HepG2 (cell line): ENCODE data around the gene FRMD8. TPM values are rescaled to one million over a fixed set of nuclear protein-coding genes. Genes with fewer than 3 reads are reported as not detected.

Experiments used
- AGO2 ChIP-seq: fragments of 200-400 bp; formaldehyde crosslinking; optimal IDR thresholded peaks from 2 replicates; pipeline ENCODE3; 2017; ENCODE audit warnings: mild to moderate bottlenecking, low read depth, low read length, moderate library complexity
- CBFB ChIP-seq: sonication (generic); formaldehyde crosslinking; IDR thresholded peaks from 2 replicates; pipeline ENCODE4 v1.4.0; 2020; ENCODE audit warnings: missing genetic modification reagents
- CHCHD3 ChIP-seq: sonication (generic); formaldehyde crosslinking; IDR thresholded peaks from 2 replicates; pipeline ENCODE4 v1.8.0; 2022; ENCODE audit warnings: mild to moderate bottlenecking, missing genetic modification reagents, moderate library complexity
- HDAC6 ChIP-seq: fragments of 200-600 bp; sonication (generic); IDR thresholded peaks from 2 replicates; pipeline ENCODE4 v1.7.0; 2017; ENCODE audit warnings: mild to moderate bottlenecking, antibody characterized with exemption, low read length, low read depth
- MATR3 ChIP-seq: sonication (generic); formaldehyde crosslinking; IDR thresholded peaks from 2 replicates; pipeline ENCODE4 v1.4.0; 2020; ENCODE audit warnings: missing genetic modification reagents
- MLLT10 ChIP-seq: sonication (generic); formaldehyde crosslinking; IDR thresholded peaks from 2 replicates; pipeline ENCODE4 v1.4.0; 2020; ENCODE audit warnings: missing genetic modification reagents
- MNT ChIP-seq: fragments of 450-650 bp; IDR thresholded peaks from 2 replicates; pipeline ENCODE4 v1.6.1; 2016
- ONECUT2 ChIP-seq: sonication (generic); formaldehyde crosslinking; IDR thresholded peaks from 2 replicates; pipeline ENCODE4 v1.4.0; 2020; ENCODE audit warnings: missing genetic modification reagents
- PAX8 ChIP-seq: sonication (generic); formaldehyde crosslinking; IDR thresholded peaks from 2 replicates; pipeline ENCODE4 v1.8.0; 2022; ENCODE audit warnings: mild to moderate bottlenecking, missing genetic modification reagents, borderline replicate concordance
- PTBP1 ChIP-seq: fragments of 200-400 bp; formaldehyde crosslinking; IDR thresholded peaks from 2 replicates; pipeline ENCODE4 v1.6.1; 2018; ENCODE audit warnings: low read length, low read depth; ENCODE audit not compliant: poor library complexity, severe bottlenecking
- RBFOX2 ChIP-seq: fragments of 200-400 bp; formaldehyde crosslinking; IDR thresholded peaks from 2 replicates; pipeline ENCODE4 v1.6.1; 2017; ENCODE audit warnings: low read depth, mild to moderate bottlenecking, low read length
- SALL2 ChIP-seq: sonication (generic); formaldehyde crosslinking; IDR thresholded peaks from 2 replicates; pipeline ENCODE4 v1.8.1; 2023; ENCODE audit warnings: mild to moderate bottlenecking, missing genetic modification reagents, inconsistent platforms
- SAP130 ChIP-seq: IDR thresholded peaks from 2 replicates; pipeline ENCODE4 v1.6.1; 2016; ENCODE audit warnings: low read depth
- SOX5 ChIP-seq: IDR thresholded peaks from 2 replicates; pipeline ENCODE4 v1.6.1; 2016; ENCODE audit warnings: borderline replicate concordance
- ZBTB1 ChIP-seq: sonication (generic); formaldehyde crosslinking; IDR thresholded peaks from 2 replicates; pipeline ENCODE4 v1.4.0; 2020; ENCODE audit warnings: missing genetic modification reagents, borderline replicate concordance
- ZNF180 ChIP-seq: sonication (generic); formaldehyde crosslinking; IDR thresholded peaks from 2 replicates; pipeline ENCODE4 v1.4.0; 2020; ENCODE audit warnings: low read depth, missing genetic modification reagents, borderline replicate concordance
- ZNF264 ChIP-seq: sonication (generic); formaldehyde crosslinking; IDR thresholded peaks from 2 replicates; pipeline ENCODE4 v1.4.0; 2020; ENCODE audit warnings: missing genetic modification reagents
- ZNF547 ChIP-seq: sonication (generic); formaldehyde crosslinking; IDR thresholded peaks from 2 replicates; pipeline ENCODE4 v1.5.1; 2020; ENCODE audit warnings: mild to moderate bottlenecking, missing genetic modification reagents
- ZNF550 ChIP-seq: sonication (generic); formaldehyde crosslinking; IDR thresholded peaks from 2 replicates; pipeline ENCODE4 v1.4.0; 2020; ENCODE audit warnings: mild to moderate bottlenecking, missing genetic modification reagents, borderline replicate concordance
- ZNF652 ChIP-seq: IDR thresholded peaks from 2 replicates; pipeline ENCODE4 v1.6.1; 2016; ENCODE audit warnings: low read depth, borderline replicate concordance
- ZNF775 ChIP-seq: sonication (generic); formaldehyde crosslinking; IDR thresholded peaks from 2 replicates; pipeline ENCODE4 v1.4.0; 2020; ENCODE audit warnings: missing genetic modification reagents, mild to moderate bottlenecking, moderate library complexity, borderline replicate concordance
- polyA plus RNA-seq, 8 experiments: library from polyadenylated mRNA; depleted of rRNA in 3 of 8; stranded (reverse) in 7 of 8; unstranded in 1 of 8; fragments of >200 nt; fragmentation: Illumina TruSeq in 4 of 8; extraction: Trizol in 4 of 8; gene quantifications; 2 replicates each; pipeline versions ENCODE4 v1.2.1 to v1.2.3, GENCODE V29; 2011 to 2016; ENCODE audit warnings: low read depth in 4 of 8, missing spikeins in 1 of 8, mixed read lengths in 1 of 8; ENCODE audit not compliant: insufficient read depth in 1 of 8
- total RNA-seq, 5 experiments: library from RNA; depleted of rRNA; stranded (reverse); fragments of >200 nt; fragmentation: Illumina TruSeq; extraction: Trizol; gene quantifications; 2 replicates each; pipeline ENCODE4 v1.2.3, GENCODE V29; 2016; ENCODE audit warnings: low read depth in 1 of 5
- TF ChIP-seq, protein P1 (sequence below): sonication (generic); formaldehyde crosslinking; IDR thresholded peaks from 2 replicates; pipeline ENCODE4 v1.4.0; 2020; ENCODE audit warnings: missing genetic modification reagents

The FRMD8 gene
- total and polyA plus RNA-seq, 2 of the 13 experiments (the other 11 are each of a cell fraction or from before 2014, with no cell fraction given): 5.8 to 20.6 TPM

- TF ChIP-seq, protein P1, sequence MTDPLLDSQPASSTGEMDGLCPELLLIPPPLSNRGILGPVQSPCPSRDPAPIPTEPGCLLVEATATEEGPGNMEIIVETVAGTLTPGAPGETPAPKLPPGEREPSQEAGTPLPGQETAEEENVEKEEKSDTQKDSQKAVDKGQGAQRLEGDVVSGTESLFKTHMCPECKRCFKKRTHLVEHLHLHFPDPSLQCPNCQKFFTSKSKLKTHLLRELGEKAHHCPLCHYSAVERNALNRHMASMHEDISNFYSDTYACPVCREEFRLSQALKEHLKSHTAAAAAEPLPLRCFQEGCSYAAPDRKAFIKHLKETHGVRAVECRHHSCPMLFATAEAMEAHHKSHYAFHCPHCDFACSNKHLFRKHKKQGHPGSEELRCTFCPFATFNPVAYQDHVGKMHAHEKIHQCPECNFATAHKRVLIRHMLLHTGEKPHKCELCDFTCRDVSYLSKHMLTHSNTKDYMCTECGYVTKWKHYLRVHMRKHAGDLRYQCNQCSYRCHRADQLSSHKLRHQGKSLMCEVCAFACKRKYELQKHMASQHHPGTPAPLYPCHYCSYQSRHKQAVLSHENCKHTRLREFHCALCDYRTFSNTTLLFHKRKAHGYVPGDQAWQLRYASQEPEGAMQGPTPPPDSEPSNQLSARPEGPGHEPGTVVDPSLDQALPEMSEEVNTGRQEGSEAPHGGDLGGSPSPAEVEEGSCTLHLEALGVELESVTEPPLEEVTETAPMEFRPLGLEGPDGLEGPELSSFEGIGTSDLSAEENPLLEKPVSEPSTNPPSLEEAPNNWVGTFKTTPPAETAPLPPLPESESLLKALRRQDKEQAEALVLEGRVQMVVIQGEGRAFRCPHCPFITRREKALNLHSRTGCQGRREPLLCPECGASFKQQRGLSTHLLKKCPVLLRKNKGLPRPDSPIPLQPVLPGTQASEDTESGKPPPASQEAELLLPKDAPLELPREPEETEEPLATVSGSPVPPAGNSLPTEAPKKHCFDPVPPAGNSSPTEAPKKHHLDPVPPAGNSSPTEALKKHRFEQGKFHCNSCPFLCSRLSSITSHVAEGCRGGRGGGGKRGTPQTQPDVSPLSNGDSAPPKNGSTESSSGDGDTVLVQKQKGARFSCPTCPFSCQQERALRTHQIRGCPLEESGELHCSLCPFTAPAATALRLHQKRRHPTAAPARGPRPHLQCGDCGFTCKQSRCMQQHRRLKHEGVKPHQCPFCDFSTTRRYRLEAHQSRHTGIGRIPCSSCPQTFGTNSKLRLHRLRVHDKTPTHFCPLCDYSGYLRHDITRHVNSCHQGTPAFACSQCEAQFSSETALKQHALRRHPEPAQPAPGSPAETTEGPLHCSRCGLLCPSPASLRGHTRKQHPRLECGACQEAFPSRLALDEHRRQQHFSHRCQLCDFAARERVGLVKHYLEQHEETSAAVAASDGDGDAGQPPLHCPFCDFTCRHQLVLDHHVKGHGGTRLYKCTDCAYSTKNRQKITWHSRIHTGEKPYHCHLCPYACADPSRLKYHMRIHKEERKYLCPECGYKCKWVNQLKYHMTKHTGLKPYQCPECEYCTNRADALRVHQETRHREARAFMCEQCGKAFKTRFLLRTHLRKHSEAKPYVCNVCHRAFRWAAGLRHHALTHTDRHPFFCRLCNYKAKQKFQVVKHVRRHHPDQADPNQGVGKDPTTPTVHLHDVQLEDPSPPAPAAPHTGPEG (CRISPR knock-in tag): peak; percentile 84
- TF ChIP-seq MATR3 (CRISPR knock-in tag): no peak
- no peak for TF ChIP-seq ZBTB1 (CRISPR knock-in tag)
- TF ChIP-seq ZNF550 (CRISPR knock-in tag): no peak
- TF ChIP-seq AGO2: peak; percentile 100
- TF ChIP-seq ZNF180: peak; percentile 81; the same call in 1 of the 2 replicates
- TF ChIP-seq CHCHD3 (CRISPR knock-in tag): peak; percentile 80; the same call in 1 of the 2 replicates
- TF ChIP-seq MLLT10 (CRISPR knock-in tag): peak; percentile 83
- TF ChIP-seq PTBP1: peak; percentile 70
- TF ChIP-seq ZNF775 (CRISPR knock-in tag): no peak
- peak; percentile 90 for TF ChIP-seq ZNF264
- TF ChIP-seq SOX5 (CRISPR knock-in tag): peak; percentile 22; the same call in 1 of the 2 replicates
- 0 out of 2 replicates have a peak, but pooled peaks have one; percentile 22 for TF ChIP-seq ZNF652
- peak; percentile 99 for TF ChIP-seq RBFOX2
- 0 out of 2 replicates have a peak, but pooled peaks have one; percentile 8 for TF ChIP-seq MNT
- TF ChIP-seq HDAC6: peak; percentile 95
- peak; percentile 50 for TF ChIP-seq ONECUT2 (CRISPR knock-in tag)
- no peak; the same call in 1 of the 2 replicates for TF ChIP-seq ZNF547 (CRISPR knock-in tag)
- TF ChIP-seq SALL2 (CRISPR knock-in tag): peak; percentile 92
- 0 out of 2 replicates have a peak, but pooled peaks have one; percentile 46 for TF ChIP-seq PAX8 (CRISPR knock-in tag)
- TF ChIP-seq SAP130 (CRISPR knock-in tag): peak; percentile 59
- peak; percentile 78 for TF ChIP-seq CBFB (CRISPR knock-in tag)
Measured at GRCh38 chr11:65422633-65423515, 36.4 kb downstream of the FRMD8 start, which contains the start of gene NEAT1 (continued).
